HG03571 (cell line): Measurements from ENCODE around the gene CTXN1.
"Not testable (repeated sequence)": the region's sequence is repeated elsewhere in the genome, so short reads cannot be mapped to it uniquely, and the experiment has no call there.

Source experiments
- ATAC-seq: cut with Tn5 transposase; IDR thresholded peaks from one replicate; pipeline ENCODE4 v1.9.1; 2021; ENCODE audit not compliant: unreplicated experiment

The CTXN1 gene

DNA sequence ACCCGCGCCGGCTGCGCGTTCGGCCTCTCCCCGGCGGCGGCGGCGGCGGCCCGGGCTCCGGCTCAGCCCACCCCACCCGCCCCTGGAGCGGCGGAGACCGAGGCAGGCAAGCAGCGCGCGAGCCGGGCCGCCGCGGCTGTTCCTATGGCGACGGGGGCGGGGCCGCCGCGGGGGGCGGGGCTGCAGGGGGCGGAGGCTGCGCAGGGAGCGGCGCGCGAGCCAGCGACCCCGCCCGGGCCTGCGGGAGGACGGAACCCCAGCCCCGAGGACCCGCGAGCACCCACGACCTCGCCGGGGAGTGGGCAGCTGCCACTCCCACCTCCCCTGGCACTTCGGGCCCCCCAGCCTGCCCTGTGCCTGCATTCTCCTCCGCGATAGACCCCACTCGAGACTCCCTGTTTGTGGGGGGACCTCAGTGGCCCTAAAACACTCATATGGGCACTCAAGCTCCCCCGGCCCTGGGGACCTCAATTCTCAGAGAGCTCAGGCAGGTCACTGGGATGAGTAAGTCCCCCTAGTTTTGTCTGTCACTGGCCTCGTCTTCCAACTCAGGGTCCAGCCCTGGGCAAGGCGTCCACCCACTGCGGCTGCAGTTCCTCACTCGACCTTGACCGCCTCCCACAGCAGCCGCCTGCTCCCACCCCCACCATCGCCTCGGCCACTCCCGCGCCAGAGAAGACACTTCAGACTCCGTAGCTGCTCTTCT is at the start of gene CTXN1:
Gene CTXN1, minus strand, starts transcription at position 115 of the 706 bp plus-strand sequence. CDS start 597 bp downstream, outside the sequence.
- ATAC-seq = no peak

GRCh38 chr19:7975037-7975436 is 49.1 kb upstream of the CTXN1 start:
- no peak for ATAC-seq

GRCh38 chr19:7973883-7974282 is 47.9 kb upstream of the CTXN1 start:
- no peak for ATAC-seq

GRCh38 chr19:7971553-7972520 is 45.9 kb upstream of the CTXN1 start:
- ATAC-seq = no peak

DNA sequence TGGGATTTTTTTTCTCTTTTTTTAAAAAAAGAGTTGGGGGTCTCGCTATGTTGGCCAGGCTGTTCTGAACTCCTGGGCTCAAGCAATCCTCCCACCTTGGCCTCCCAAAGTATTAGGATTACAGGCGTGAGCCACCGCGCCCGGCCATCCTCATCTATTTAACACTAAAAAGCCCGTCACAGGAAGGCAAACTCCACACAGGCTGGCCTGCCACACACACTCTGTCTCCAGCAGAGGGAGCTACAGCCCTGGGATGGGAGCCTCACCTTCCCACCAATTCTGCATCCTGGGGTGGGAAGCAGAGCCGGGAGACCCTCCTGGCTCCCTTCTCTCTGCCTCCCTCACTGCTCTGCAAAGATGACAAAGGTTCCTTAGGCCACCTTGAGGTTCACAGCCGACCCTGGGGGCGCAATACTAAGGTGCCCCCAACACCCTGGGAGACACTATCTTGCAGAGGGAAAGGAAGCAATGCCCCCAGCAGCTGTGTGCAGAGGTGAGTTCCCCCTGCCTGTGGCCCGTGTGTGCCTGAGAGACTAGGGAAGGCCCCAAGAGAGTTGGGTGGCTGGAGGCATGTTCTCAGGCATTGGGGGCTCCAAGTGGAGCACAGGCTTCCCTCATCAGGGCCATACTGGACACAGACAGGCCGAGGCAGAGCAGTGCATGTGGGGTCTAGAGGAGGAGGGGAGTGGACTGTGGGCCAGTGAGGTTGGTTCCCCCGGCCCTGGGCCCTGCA is 44.9 kb upstream of the CTXN1 start:
- ATAC-seq = no peak

GRCh38 chr19:7969555-7969939 is 43.6 kb upstream of the CTXN1 start:
- ATAC-seq = no peak

DNA sequence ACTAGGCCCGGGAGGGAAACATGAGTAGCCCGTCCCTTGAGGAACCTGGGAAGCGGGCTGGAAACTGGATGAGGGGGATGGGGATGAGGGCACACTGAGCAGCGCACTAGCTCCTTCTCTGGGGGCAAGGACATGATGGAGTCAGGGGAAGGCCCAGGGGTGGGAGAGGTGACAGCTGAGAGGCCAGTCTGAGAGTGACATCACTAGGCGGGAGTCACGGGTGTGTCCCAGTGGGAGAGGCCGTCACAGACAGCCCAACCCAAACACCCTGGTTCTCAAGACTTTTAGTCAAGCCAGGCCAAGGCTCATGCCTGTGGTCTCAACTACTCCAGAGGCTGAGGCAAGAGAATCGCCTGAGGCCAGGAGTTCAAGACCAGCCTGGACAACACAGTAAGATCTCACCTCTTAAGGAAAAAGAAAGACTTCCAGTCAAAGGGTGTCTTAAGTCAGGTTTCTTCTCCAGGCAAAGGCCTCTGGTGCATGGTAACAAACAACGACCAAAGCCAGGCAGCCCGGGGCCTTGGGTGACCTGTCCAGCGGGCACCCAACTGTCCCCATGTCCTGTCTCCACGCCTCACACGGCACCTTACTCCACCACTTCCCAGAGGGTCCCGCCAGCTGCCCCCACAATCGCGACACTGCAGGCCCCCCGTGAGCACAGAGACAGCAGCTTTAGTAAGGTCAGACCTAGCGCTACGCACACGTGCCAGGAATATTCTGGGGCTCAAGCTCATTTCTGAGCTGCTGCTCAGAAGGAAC is 43.0 kb upstream of the CTXN1 start:
- no peak for ATAC-seq

GRCh38 chr19:7968008-7968795 is 42.3 kb upstream of the CTXN1 start:
- ATAC-seq = no peak

- no peak for ATAC-seq
These were observed 40.2 kb upstream of the CTXN1 start for GRCh38 chr19:7965921-7966665.

DNA sequence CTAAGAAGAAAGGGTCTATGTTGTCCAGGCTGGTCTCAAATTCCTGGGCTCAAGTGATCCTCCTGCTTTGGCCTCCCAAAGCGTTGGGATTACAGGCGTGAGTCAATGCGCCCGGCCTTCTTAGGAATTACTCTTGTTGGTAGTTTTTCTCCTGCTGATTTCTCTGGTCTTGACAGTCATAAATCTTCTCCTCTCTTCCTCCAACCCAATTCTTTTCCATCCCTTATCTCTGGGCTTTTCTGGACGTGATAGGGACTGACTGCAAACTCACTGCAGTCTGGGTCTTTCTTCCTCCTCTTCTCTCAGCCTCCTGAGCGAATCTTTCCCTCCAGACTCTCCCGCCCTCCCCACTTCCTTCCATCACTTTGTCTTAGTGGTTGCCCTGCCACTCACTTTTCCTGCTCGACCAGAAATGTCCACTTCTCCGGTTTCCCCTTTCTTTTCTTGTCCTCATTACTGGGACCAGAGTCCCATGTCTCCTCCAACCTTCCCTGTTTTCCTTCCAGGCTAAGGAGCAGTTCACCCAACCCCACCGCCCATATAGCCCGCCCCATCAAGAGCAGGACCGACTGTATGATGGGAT is 39.4 kb upstream of the CTXN1 start:
- no peak for ATAC-seq

DNA sequence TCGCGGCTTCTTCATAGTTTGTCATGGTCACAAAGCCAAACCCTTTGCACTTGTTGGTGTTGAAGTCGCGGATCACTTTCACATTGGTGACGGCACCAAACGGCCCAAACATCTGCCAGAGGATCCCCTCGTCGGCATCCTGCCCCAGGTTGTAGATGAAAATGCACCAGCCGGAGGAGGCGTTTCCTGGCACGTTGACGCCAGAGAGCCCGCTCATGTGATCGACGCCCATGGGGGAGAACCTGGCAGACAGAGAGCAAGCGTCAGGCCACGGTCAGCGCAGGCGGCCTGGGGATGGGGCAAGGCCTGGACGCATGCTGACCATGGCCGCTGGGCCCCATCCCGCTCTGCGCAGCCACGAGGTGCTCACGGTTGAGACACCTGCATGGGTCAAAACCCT is 37.6 kb upstream of the CTXN1 start:
- ATAC-seq = no peak

DNA sequence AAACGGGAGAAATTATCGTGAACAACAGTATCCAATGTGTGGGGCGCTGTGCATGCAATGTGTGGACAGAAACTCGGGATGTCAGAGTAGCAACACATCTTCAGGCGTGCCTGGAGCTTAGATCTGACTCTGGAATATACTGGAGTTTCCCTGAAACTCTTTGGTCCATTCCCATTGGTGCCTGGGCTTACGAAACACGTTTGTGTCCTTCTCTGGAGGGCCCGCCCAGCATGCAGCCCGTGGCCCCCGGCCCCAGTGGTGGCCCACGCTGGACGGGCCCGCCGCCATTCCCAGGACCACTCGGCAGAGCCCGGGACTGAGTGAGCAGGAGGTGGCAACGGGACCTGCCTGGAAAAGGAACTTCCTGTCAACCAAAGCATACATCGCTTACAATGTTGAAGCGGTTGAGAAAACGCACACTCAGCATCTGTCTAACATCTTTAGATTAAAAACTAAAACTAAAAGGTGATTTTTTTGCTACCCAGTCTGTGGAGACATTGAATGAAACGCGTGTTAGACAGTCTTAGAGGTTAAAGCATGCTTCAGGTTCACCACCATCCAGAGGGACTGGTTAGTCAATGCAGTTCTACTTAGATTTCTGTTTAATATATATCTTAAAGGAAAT is 36.8 kb upstream of the CTXN1 start:
- ATAC-seq = no peak

- ATAC-seq = no peak
These were observed 36.1 kb upstream of the CTXN1 start for GRCh38 chr19:7961920-7962626.

GRCh38 chr19:7961082-7961481 is 35.1 kb upstream of the CTXN1 start:
- ATAC-seq = not testable (repeated sequence)

- no peak for ATAC-seq
These were observed 33.3 kb upstream of the CTXN1 start for GRCh38 chr19:7959211-7959610.

- no peak for ATAC-seq
These were observed 29.8 kb upstream of the CTXN1 start for GRCh38 chr19:7955696-7956095.

GRCh38 chr19:7953576-7953975 is 27.6 kb upstream of the CTXN1 start:
- ATAC-seq = no peak

DNA sequence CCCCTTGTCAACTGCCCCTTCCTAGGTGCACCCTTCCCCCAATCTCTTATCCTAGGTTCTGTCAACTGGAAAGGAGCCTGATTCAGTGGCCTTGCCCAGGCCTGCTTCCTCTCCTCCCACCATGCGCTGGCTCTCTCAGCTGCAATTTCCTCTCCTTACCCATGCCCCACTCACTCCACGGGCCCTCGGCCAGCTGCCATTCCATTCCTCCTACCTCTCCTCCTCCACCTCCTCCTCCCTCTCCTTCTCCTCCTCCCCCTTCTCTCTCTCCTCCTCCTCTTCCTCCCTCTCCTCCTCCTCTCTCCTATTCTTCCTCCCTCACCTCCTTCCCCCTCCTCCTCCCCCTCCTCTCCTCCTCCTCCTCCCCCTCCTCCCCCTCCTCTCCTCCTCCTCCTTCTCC is 27.1 kb upstream of the CTXN1 start:
- ATAC-seq = no peak
